Spleen (tissue), 11 donors: Measurements from ENCODE around the gene TSPAN1. TPM values are rescaled to one million over a fixed set of nuclear protein-coding genes. Genes with fewer than 3 reads are reported as not detected.
A peak's percentile ranks its signal among the peaks of the same experiment; 100 is the strongest.

Experiments
- DNase-seq: peaks from one replicate; pipeline ENCODE4 v3.0.0-alpha.2; 2020
- H3K27ac ChIP-seq, 8 donors: fragments of 200-600 bp; sonication (generic) in 7 of 8; 1 replicate in 4 of 8; 2 replicates in 4 of 8; pipeline versions ENCODE4 v1.5.0 to v1.8.0; 2016 to 2021; ENCODE audit warnings: inconsistent platforms in 4 of 8, mild to moderate bottlenecking in 4 of 8, moderate library complexity in 1 of 8
- H3K27me3 ChIP-seq, 7 donors: fragments of 200-600 bp; sonication (generic) in 6 of 7; replicated peaks in 1 of 7; 1 replicate in 4 of 7; 2 replicates in 3 of 7; pipeline versions ENCODE4 v1.5.0 to v1.8.0; 2016 to 2021; ENCODE audit warnings: inconsistent platforms in 3 of 7, mild to moderate bottlenecking in 1 of 7
- H3K36me3 ChIP-seq, 6 donors: fragments of 200-600 bp; sonication (generic) in 5 of 6; 1 replicate in 4 of 6; 2 replicates in 2 of 6; pipeline versions ENCODE4 v1.5.0 to v1.8.0; 2016 to 2021; ENCODE audit warnings: inconsistent platforms in 2 of 6
- H3K4me1 ChIP-seq, 6 donors: fragments of 200-600 bp; sonication (generic) in 5 of 6; 1 replicate in 3 of 6; 2 replicates in 3 of 6; pipeline versions ENCODE4 v1.5.0 to v1.8.0; 2016 to 2021; ENCODE audit warnings: inconsistent platforms in 3 of 6
- H3K4me3 ChIP-seq, 8 donors: fragments of 200-600 bp; sonication (generic) in 7 of 8; 1 replicate in 4 of 8; 2 replicates in 4 of 8; pipeline versions ENCODE4 v1.5.0 to v1.8.0; 2016 to 2021; ENCODE audit warnings: inconsistent platforms in 4 of 8, mild to moderate bottlenecking in 4 of 8, moderate library complexity in 2 of 8
- H3K9me3 ChIP-seq, 8 donors: fragments of 200-600 bp; sonication (generic) in 7 of 8; 1 replicate in 4 of 8; 2 replicates in 4 of 8; pipeline versions ENCODE4 v1.5.0 to v1.8.0; 2016 to 2021; ENCODE audit warnings: inconsistent platforms in 4 of 8
- CTCF ChIP-seq, 11 experiments: fragments of 200-600 bp in 7 of 11; fragments of 450-650 bp in 4 of 11; sonication (generic) in 4 of 11; IDR thresholded peaks in 8 of 11; conservative IDR thresholded peaks in 3 of 11; 1 replicate in 7 of 11; 2 replicates in 4 of 11; pipeline versions ENCODE4 v1.4.0 to v1.8.0; 2016 to 2021; ENCODE audit warnings: antibody characterized with exemption in 11 of 11, inconsistent platforms in 4 of 11, mild to moderate bottlenecking in 1 of 11
- POLR2A ChIP-seq, 3 donors: fragments of 450-650 bp; IDR thresholded peaks; one replicate each; pipeline ENCODE4 v1.5.1; 2017; ENCODE audit warnings: antibody characterized with exemption in 3 of 3, mild to moderate bottlenecking in 1 of 3
- POLR2AphosphoS5 ChIP-seq, 3 donors: sonication (generic); formaldehyde crosslinking; IDR thresholded peaks; one replicate each; pipeline ENCODE4 v1.5.1; 2017; ENCODE audit warnings: antibody characterized with exemption in 3 of 3
- WGBS, 5 donors: extraction: QIAGEN DNeasy Blood & Tissue Kit in 3 of 5; methylation state at CpG; one replicate each; pipeline versions ENCODE4 v1.1.5 to v1.1.7; 2013 to 2018; 5-methylcytosine and 5-hydroxymethylcytosine counted together
- intact Hi-C: fragments of 100-400 bp; cut with DNase I; formaldehyde crosslinking; loops from one replicate; pipeline ENCODE4 v1.15.0; 2023; ENCODE audit warnings: low total_unique reads
- polyA plus RNA-seq, 3 donors: library from polyadenylated mRNA; stranded (reverse); fragments of 200-250 nt; gene quantifications; one replicate each; pipeline ENCODE4 v1.2.1, GENCODE V29; 2013
- total RNA-seq, 7 donors: library from RNA; depleted of rRNA in 3 of 7; stranded (reverse); fragments of >200 nt in 3 of 7; fragmentation: NEBNext Ultra II Directional in 4 of 7; extraction: Animal tissue kit (Norgen Biotek cat#: 25700) in 4 of 7; gene quantifications; one replicate each; pipeline versions ENCODE4 v1.1.0 to v1.2.1, GENCODE V29; 2016 to 2021
- donor health status: healthy with polysubstance abuse.
- donor health status: DM: no; HTN: no; CAD: no; lungs with moderate emphysema.
- donor health status: DM: no; HTN: no; CAD: no.
- donor health status: Bipolar disorder and iron deficiency.
- donor health status: healthy.
- donor health status: DM: no; HTN: no; CAD: no.
- donor health status: DM: yes; HTN: yes; CAD: no.

The TSPAN1 gene
- total and polyA plus RNA-seq, 10 donors: 0.85 to 3.2 (median 1.5) TPM; not detected in 2

GRCh38 chr1:46137916-46138315 is 37.0 kb upstream of the TSPAN1 start:
- no peak for DNase-seq
- peak overlapping the region in 1 of 8 donors; percentile 13 for H3K4me3 ChIP-seq
- H3K27me3 ChIP-seq: no peaks in the 10 kb centered on the region
- WGBS, 5 donors: 57 to 73% (median 66%) methylated on average over 3 of the region's 3 CpGs
- intact Hi-C loops: no loop called here
- H3K4me1 ChIP-seq: peaks cover 9 to 29% (median 15%) of the 10 kb centered on the region in 6 donors
- H3K36me3 ChIP-seq: no peaks in the 10 kb centered on the region
- TF ChIP-seq POLR2A (IDR thresholded peaks at IDR 0.05): no peak
- no peak for TF ChIP-seq CTCF (IDR thresholded peaks at IDR 0.05 in 8 of 11, conservative IDR thresholded peaks at IDR 0.05 in 3 of 11)
- no peak for TF ChIP-seq POLR2AphosphoS5 (IDR thresholded peaks at IDR 0.05)
- no peaks in the 10 kb centered on the region for H3K9me3 ChIP-seq
- H3K27ac ChIP-seq: peak overlapping the region in 7 of 8 donors; percentile 71 to 83 (median 75)

DNA sequence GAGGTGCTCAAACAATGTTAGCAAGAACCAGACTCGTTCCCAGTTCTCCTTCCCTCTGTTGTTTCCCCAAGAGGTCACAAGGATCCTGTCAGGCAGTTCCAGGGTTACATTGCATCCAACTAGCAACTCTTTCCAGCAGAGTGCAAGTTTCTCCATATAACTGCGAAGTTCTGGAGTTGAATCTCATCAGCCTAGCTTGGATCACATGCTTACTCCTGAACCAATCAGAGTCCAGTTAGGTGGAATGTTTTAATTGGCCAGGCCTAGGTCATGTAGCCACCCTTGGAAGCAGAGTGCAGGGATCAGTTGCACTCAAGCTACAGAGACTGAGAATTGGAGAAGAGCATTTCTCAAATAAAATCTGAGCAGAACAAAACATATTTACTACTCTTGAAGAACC is 26.6 kb upstream of the TSPAN1 start:
- intact Hi-C loops: no loop called here
- TF ChIP-seq CTCF (IDR thresholded peaks at IDR 0.05 in 8 of 11, conservative IDR thresholded peaks at IDR 0.05 in 3 of 11) (no peak), POLR2AphosphoS5 (IDR thresholded peaks at IDR 0.05) (no peak), POLR2A (IDR thresholded peaks at IDR 0.05) (no peak)
- no peaks in the 10 kb centered on the region for H3K4me1 ChIP-seq
- H3K27ac ChIP-seq: no peak overlapping the region
- H3K27me3 ChIP-seq: no peaks in the 10 kb centered on the region
- WGBS, 5 donors: 71 to 94% (median 76%) methylated on average over 2 of the region's 2 CpGs
- no peak overlapping the region for H3K4me3 ChIP-seq
- no peak for DNase-seq
- H3K36me3 ChIP-seq: no peaks in the 10 kb centered on the region
- H3K9me3 ChIP-seq: no peaks in the 10 kb centered on the region

- intact Hi-C loops: no loop called here
- H3K27ac ChIP-seq: no peak overlapping the region
- no peaks in the 10 kb centered on the region for H3K36me3 ChIP-seq
These were observed 24.8 kb upstream of the TSPAN1 start for GRCh38 chr1:46150085-46150484.

GRCh38 chr1:46152016-46152415 is 22.9 kb upstream of the TSPAN1 start:
- no peak for DNase-seq
- H3K4me1 ChIP-seq: no peaks in the 10 kb centered on the region
- H3K4me3 ChIP-seq: no peak overlapping the region
- H3K27ac ChIP-seq: no peak overlapping the region
- no peaks in the 10 kb centered on the region for H3K9me3 ChIP-seq
- intact Hi-C loops: no loop called here
- WGBS, 5 donors: 77 to 87% (median 81%) methylated on average over 3 of the region's 3 CpGs
- no peaks in the 10 kb centered on the region for H3K36me3 ChIP-seq
- no peak for TF ChIP-seq POLR2A (IDR thresholded peaks at IDR 0.05)
- no peak for TF ChIP-seq POLR2AphosphoS5 (IDR thresholded peaks at IDR 0.05)
- no peak for TF ChIP-seq CTCF (IDR thresholded peaks at IDR 0.05 in 8 of 11, conservative IDR thresholded peaks at IDR 0.05 in 3 of 11)
- H3K27me3 ChIP-seq: no peaks in the 10 kb centered on the region

More at GRCh38 chr1:46150085-46150484, 24.8 kb upstream of the TSPAN1 start:
- no peak for TF ChIP-seq POLR2A (IDR thresholded peaks at IDR 0.05)
- no peak for TF ChIP-seq POLR2AphosphoS5 (IDR thresholded peaks at IDR 0.05)
- no peak for TF ChIP-seq CTCF (IDR thresholded peaks at IDR 0.05 in 8 of 11, conservative IDR thresholded peaks at IDR 0.05 in 3 of 11)
- Histone ChIP-seq H3K9me3 (no peaks in the 10 kb centered on the region), H3K4me1 (no peaks in the 10 kb centered on the region), H3K4me3 (no peak overlapping the region), H3K27me3 (no peaks in the 10 kb centered on the region)
- 88 to 97% (median 91%) methylated on average over 2 of the region's 2 CpGs for WGBS, 5 donors
- DNase-seq: no peak
